ENCODE results near the gene INVS.

DNA sequence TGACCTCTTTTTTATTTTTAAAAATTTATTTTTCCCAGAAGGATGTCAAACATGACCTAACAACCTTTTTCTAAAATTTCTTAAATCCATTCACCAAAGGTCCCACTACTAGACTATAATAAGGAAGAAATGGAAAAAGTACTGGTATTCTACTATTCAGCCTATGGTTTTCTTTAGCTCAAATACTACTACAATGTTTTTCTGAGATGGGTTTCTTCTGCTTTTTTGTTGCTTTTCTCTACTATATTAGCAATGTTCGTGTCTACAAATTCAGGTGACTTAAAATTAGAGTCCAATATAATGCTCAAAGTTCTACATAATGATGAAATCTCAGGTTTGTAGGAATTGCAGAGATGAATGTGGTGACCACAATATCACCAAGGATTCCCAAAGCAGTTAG, 8.2 kb upstream of the INVS start:
- TF ChIP-seq, protein P1, sequence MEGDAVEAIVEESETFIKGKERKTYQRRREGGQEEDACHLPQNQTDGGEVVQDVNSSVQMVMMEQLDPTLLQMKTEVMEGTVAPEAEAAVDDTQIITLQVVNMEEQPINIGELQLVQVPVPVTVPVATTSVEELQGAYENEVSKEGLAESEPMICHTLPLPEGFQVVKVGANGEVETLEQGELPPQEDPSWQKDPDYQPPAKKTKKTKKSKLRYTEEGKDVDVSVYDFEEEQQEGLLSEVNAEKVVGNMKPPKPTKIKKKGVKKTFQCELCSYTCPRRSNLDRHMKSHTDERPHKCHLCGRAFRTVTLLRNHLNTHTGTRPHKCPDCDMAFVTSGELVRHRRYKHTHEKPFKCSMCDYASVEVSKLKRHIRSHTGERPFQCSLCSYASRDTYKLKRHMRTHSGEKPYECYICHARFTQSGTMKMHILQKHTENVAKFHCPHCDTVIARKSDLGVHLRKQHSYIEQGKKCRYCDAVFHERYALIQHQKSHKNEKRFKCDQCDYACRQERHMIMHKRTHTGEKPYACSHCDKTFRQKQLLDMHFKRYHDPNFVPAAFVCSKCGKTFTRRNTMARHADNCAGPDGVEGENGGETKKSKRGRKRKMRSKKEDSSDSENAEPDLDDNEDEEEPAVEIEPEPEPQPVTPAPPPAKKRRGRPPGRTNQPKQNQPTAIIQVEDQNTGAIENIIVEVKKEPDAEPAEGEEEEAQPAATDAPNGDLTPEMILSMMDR (IDR thresholded peaks at IDR 0.05; ENCODE audit: low read length): no peak
- TF ChIP-seq EZH2 (optimal IDR thresholded peaks at IDR 0.05; ENCODE audit: low read depth, low read length): no peak
